OCI-LY3 (cell line): ENCODE data around the gene AUNIP.

Source experiments
- H2AFZ ChIP-seq: fragments of 200-600, 300-600 bp; shearing (Covaris generic); 2 replicates; pipeline ENCODE4 v1.6.0; 2014; ENCODE audit warnings: antibody characterized with exemption, low read depth, low read length
- H3K27ac ChIP-seq: fragments of 200-600, 300-600 bp; sonication (generic); 2 replicates; pipeline ENCODE4 v1.5.1; 2014; ENCODE audit warnings: mild to moderate bottlenecking, low read length, moderate library complexity, mixed read lengths
- H3K27me3 ChIP-seq: fragments of 200-600, 300-600 bp; sonication (generic); 2 replicates; pipeline ENCODE4 v1.6.1; 2014; ENCODE audit warnings: low read depth, low read length, mixed read lengths
- H3K36me3 ChIP-seq: fragments of 200-600, 300-600 bp; sonication (generic); replicated peaks from 2 replicates; pipeline ENCODE3; 2014; ENCODE audit warnings: low read depth, low read length, mixed read lengths
- H3K4me1 ChIP-seq: fragments of 300-600, 200-600 bp; sonication (generic); 2 replicates; pipeline ENCODE4 v1.6.1; 2014; ENCODE audit warnings: low read length, mixed read lengths
- H3K4me2 ChIP-seq: fragments of 200-600, 300-600 bp; sonication (generic); 2 replicates; pipeline ENCODE4 v1.6.1; 2014; ENCODE audit warnings: low read length, mixed read lengths
- H3K4me3 ChIP-seq: fragments of 300-600, 200-600 bp; sonication (generic); 2 replicates; pipeline ENCODE4 v1.5.1; 2014; ENCODE audit warnings: antibody characterized with exemption, mild to moderate bottlenecking, low read length, moderate library complexity
- H3K79me2 ChIP-seq: fragments of 300-600, 200-600 bp; shearing (Covaris generic); 2 replicates; pipeline ENCODE4 v1.6.1; 2014; ENCODE audit warnings: mild to moderate bottlenecking, low read length, mixed read lengths
- H3K9ac ChIP-seq: fragments of 300-600, 200-600 bp; shearing (Covaris generic); 2 replicates; pipeline ENCODE4 v1.6.0; 2014; ENCODE audit warnings: mild to moderate bottlenecking, low read length, moderate library complexity
- H3K9me3 ChIP-seq: fragments of 200-600, 300-600 bp; shearing (Covaris generic); 2 replicates; pipeline ENCODE4 v1.6.1; 2014; ENCODE audit warnings: low read length, mixed read lengths; ENCODE audit not compliant: insufficient read depth
- H4K20me1 ChIP-seq: fragments of 200-600, 300-600 bp; sonication (generic); 2 replicates; pipeline ENCODE4 v1.6.1; 2016; ENCODE audit warnings: low read length, mixed read lengths; ENCODE audit not compliant: insufficient read depth
- CTCF ChIP-seq: fragments of 200-600, 300-600 bp; sonication (generic); IDR thresholded peaks from 2 replicates; pipeline ENCODE4 v1.5.1; 2014; ENCODE audit warnings: antibody characterized with exemption, low read length, low read depth
- EZH2phosphoT487 ChIP-seq: fragments of 200-600 bp; shearing (Covaris generic); IDR thresholded peaks from 2 replicates; pipeline ENCODE4 v1.6.1; 2018; ENCODE audit warnings: antibody characterized with exemption, mixed run types, low read depth

AUNIP gene

GRCh38 chr1:25861316-25862286 is 2.3 kb upstream of the AUNIP start:
- no peak overlapping the region for H3K4me3 ChIP-seq
- H3K27me3 ChIP-seq = no peaks in the 10 kb centered on the region
- H4K20me1 ChIP-seq = no peaks in the 10 kb centered on the region
- no peak overlapping the region for H3K9ac ChIP-seq
- TF ChIP-seq CTCF (no peak), EZH2phosphoT487 (no peak)
- H3K27ac ChIP-seq = no peak overlapping the region
- H3K79me2 ChIP-seq = peaks cover 18% of the 10 kb centered on the region
- 0 out of 2 replicates have a peak, but pooled peaks cover 4% of the 10 kb centered on the region for H3K4me1 ChIP-seq
- H2AFZ ChIP-seq = no peak overlapping the region
- H3K36me3 ChIP-seq = no peaks in the 10 kb centered on the region
- H3K4me2 ChIP-seq = no peak overlapping the region
- H3K9me3 ChIP-seq = no peaks in the 10 kb centered on the region

GRCh38 chr1:25858494-25858893 is 763 bp downstream of the AUNIP start:
- Histone ChIP-seq H4K20me1 (no peaks in the 10 kb centered on the region), H3K27me3 (no peaks in the 10 kb centered on the region), H3K9me3 (no peaks in the 10 kb centered on the region), H3K4me3 (peak overlapping the region; percentile 95), H3K79me2 (peaks cover 29% of the 10 kb centered on the region), H3K4me2 (peak overlapping the region; percentile 83), H3K9ac (peak overlapping the region; percentile 75), H3K36me3 (no peaks in the 10 kb centered on the region), H3K27ac (no peak overlapping the region), H3K4me1 (0 out of 2 replicates have a peak, but pooled peaks cover 4% of the 10 kb centered on the region), H2AFZ (0 out of 2 replicates have a peak overlapping the region, but pooled peaks have one; percentile 69)
- TF ChIP-seq CTCF (no peak), EZH2phosphoT487 (no peak)

- H3K27me3 ChIP-seq = no peaks in the 10 kb centered on the region
- TF ChIP-seq CTCF (no peak), EZH2phosphoT487 (no peak)
- no peaks in the 10 kb centered on the region for H3K36me3 ChIP-seq
- no peak overlapping the region for H3K4me2 ChIP-seq
- no peak overlapping the region for H3K4me3 ChIP-seq
- H3K9me3 ChIP-seq = no peaks in the 10 kb centered on the region
- 0 out of 2 replicates have a peak, but pooled peaks cover 4% of the 10 kb centered on the region for H3K4me1 ChIP-seq
- H3K79me2 ChIP-seq = peaks cover 31% of the 10 kb centered on the region
- H3K9ac ChIP-seq = no peak overlapping the region
- H2AFZ ChIP-seq = no peak overlapping the region
- no peak overlapping the region for H3K27ac ChIP-seq
- H4K20me1 ChIP-seq = no peaks in the 10 kb centered on the region
These were observed 2.4 kb downstream of the AUNIP start for GRCh38 chr1:25856856-25857255.

GRCh38 chr1:25854554-25854953 is 4.7 kb downstream of the AUNIP start:
- Histone ChIP-seq H4K20me1 (no peaks in the 10 kb centered on the region), H3K4me3 (no peak overlapping the region), H3K4me1 (0 out of 2 replicates have a peak, but pooled peaks cover 4% of the 10 kb centered on the region), H3K9ac (no peak overlapping the region), H3K27me3 (no peaks in the 10 kb centered on the region), H3K27ac (no peak overlapping the region), H3K36me3 (no peaks in the 10 kb centered on the region), H3K9me3 (no peaks in the 10 kb centered on the region), H3K79me2 (peaks cover 31% of the 10 kb centered on the region), H3K4me2 (no peak overlapping the region), H2AFZ (no peak overlapping the region)
- TF ChIP-seq CTCF (no peak), EZH2phosphoT487 (no peak)
